ENCODE data around the gene RARG.

RARG gene

DNA sequence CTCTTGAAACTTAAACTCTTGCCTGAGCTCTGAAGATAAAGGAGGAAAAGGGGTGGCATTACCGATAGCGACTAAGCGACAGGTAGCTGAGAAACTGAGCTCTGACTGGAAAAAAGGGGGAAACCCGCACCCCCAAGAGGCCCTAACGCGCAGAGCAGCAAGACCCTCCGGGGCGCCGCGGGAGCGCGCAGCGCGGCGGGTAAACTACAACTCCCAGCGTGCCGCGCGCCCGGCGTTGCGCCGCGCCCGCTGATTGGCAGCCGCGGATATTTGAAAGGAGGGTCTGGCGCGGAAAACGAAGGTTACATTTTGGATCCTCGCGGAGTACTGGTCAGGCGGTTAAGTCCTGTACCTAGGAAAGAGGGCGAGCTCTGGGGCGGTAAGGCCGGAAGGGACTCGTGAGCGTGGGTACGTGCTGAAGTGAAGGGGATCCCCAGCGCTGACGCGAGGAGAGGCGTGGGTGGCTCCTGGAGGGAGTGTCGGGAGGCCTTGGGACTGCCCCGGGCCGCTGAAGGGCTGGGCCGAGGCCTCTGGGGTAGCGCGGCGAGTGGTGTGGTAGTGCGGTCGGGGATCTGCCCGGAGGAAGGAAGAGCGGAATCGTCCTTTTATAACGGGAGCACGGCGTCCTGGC lies 36.1 kb upstream of the RARG start, which contains the start of gene ESPL1 (continued):
- TF ChIP-seq ZNF510 (tag by site-specific recombination; IDR thresholded peaks at IDR 0.05; ENCODE audit: insufficient replicate concordance), result no peak
- TF ChIP-seq ZNF350 (tag by site-specific recombination; IDR thresholded peaks at IDR 0.05), result no peak
- TF ChIP-seq, protein P1, sequence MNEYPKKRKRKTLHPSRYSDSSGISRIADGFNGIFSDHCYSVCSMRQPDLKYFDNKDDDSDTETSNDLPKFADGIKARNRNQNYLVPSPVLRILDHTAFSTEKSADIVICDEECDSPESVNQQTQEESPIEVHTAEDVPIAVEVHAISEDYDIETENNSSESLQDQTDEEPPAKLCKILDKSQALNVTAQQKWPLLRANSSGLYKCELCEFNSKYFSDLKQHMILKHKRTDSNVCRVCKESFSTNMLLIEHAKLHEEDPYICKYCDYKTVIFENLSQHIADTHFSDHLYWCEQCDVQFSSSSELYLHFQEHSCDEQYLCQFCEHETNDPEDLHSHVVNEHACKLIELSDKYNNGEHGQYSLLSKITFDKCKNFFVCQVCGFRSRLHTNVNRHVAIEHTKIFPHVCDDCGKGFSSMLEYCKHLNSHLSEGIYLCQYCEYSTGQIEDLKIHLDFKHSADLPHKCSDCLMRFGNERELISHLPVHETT (tag by site-specific recombination; IDR thresholded peaks at IDR 0.05), result no peak
- TF ChIP-seq ZNF623 (tag by site-specific recombination; IDR thresholded peaks at IDR 0.05), result no peak
- peak; percentile 40 for TF ChIP-seq ZBTB8A (tag by site-specific recombination; IDR thresholded peaks at IDR 0.05)
- no peak for TF ChIP-seq ZNF292 (tag by site-specific recombination; IDR thresholded peaks at IDR 0.05; ENCODE audit: borderline replicate concordance, low read depth)
- TF ChIP-seq MEIS1 (CRISPR knock-in tag; IDR thresholded peaks at IDR 0.05; ENCODE audit: borderline replicate concordance), result no peak
- TF ChIP-seq ZNF175 (tag by site-specific recombination; IDR thresholded peaks at IDR 0.05), result no peak
- peak; percentile 80 for TF ChIP-seq SP7 (tag by site-specific recombination; IDR thresholded peaks at IDR 0.05)
- peak; percentile 74; the same call in 1 of the 2 replicates for TF ChIP-seq ZNF843 (tag by site-specific recombination; IDR thresholded peaks at IDR 0.05)
- TF ChIP-seq ZNF341 (tag by site-specific recombination; IDR thresholded peaks at IDR 0.05; ENCODE audit: low read depth), result peak; percentile 90
- TF ChIP-seq, protein P2, sequence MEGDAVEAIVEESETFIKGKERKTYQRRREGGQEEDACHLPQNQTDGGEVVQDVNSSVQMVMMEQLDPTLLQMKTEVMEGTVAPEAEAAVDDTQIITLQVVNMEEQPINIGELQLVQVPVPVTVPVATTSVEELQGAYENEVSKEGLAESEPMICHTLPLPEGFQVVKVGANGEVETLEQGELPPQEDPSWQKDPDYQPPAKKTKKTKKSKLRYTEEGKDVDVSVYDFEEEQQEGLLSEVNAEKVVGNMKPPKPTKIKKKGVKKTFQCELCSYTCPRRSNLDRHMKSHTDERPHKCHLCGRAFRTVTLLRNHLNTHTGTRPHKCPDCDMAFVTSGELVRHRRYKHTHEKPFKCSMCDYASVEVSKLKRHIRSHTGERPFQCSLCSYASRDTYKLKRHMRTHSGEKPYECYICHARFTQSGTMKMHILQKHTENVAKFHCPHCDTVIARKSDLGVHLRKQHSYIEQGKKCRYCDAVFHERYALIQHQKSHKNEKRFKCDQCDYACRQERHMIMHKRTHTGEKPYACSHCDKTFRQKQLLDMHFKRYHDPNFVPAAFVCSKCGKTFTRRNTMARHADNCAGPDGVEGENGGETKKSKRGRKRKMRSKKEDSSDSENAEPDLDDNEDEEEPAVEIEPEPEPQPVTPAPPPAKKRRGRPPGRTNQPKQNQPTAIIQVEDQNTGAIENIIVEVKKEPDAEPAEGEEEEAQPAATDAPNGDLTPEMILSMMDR (tag by site-specific recombination; IDR thresholded peaks at IDR 0.05), result peak; percentile 73
- TF ChIP-seq ZNF248 (tag by site-specific recombination; IDR thresholded peaks at IDR 0.05), result no peak
- TF ChIP-seq, protein P3, sequence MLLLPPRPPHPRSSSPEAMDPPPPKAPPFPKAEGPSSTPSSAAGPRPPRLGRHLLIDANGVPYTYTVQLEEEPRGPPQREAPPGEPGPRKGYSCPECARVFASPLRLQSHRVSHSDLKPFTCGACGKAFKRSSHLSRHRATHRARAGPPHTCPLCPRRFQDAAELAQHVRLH (tag by site-specific recombination; IDR thresholded peaks at IDR 0.05), result peak; percentile 52; the same call in 1 of the 2 replicates
- TF ChIP-seq ZBTB20 (tag by site-specific recombination; IDR thresholded peaks at IDR 0.05), result peak; percentile 82; the same call in 1 of the 2 replicates
- no peak for TF ChIP-seq ZNF560 (tag by site-specific recombination; IDR thresholded peaks at IDR 0.05; ENCODE audit: borderline replicate concordance)
- no peak for TF ChIP-seq MYNN (tag by site-specific recombination; IDR thresholded peaks at IDR 0.05; ENCODE audit: borderline replicate concordance)
- TF ChIP-seq, protein P4, sequence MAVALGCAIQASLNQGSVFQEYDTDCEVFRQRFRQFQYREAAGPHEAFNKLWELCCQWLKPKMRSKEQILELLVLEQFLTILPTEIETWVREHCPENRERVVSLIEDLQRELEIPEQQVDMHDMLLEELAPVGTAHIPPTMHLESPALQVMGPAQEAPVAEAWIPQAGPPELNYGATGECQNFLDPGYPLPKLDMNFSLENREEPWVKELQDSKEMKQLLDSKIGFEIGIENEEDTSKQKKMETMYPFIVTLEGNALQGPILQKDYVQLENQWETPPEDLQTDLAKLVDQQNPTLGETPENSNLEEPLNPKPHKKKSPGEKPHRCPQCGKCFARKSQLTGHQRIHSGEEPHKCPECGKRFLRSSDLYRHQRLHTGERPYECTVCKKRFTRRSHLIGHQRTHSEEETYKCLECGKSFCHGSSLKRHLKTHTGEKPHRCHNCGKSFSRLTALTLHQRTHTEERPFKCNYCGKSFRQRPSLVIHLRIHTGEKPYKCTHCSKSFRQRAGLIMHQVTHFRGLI (tag by site-specific recombination; IDR thresholded peaks at IDR 0.05), result no peak
- TF ChIP-seq, protein P5, sequence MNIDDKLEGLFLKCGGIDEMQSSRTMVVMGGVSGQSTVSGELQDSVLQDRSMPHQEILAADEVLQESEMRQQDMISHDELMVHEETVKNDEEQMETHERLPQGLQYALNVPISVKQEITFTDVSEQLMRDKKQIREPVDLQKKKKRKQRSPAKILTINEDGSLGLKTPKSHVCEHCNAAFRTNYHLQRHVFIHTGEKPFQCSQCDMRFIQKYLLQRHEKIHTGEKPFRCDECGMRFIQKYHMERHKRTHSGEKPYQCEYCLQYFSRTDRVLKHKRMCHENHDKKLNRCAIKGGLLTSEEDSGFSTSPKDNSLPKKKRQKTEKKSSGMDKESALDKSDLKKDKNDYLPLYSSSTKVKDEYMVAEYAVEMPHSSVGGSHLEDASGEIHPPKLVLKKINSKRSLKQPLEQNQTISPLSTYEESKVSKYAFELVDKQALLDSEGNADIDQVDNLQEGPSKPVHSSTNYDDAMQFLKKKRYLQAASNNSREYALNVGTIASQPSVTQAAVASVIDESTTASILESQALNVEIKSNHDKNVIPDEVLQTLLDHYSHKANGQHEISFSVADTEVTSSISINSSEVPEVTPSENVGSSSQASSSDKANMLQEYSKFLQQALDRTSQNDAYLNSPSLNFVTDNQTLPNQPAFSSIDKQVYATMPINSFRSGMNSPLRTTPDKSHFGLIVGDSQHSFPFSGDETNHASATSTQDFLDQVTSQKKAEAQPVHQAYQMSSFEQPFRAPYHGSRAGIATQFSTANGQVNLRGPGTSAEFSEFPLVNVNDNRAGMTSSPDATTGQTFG (tag by site-specific recombination; IDR thresholded peaks at IDR 0.05; ENCODE audit: borderline replicate concordance), result no peak
- no peak for TF ChIP-seq ZNF19 (tag by site-specific recombination; IDR thresholded peaks at IDR 0.05; ENCODE audit: low read depth)
- peak; percentile 90 for TF ChIP-seq ZNF2 (tag by site-specific recombination; IDR thresholded peaks at IDR 0.05)
- no peak for TF ChIP-seq ZNF416 (tag by site-specific recombination; IDR thresholded peaks at IDR 0.05)
- TF ChIP-seq ZNF664 (tag by site-specific recombination; IDR thresholded peaks at IDR 0.05), result no peak
- TF ChIP-seq ZNF654 (tag by site-specific recombination; IDR thresholded peaks at IDR 0.05; ENCODE audit: low read depth), result no peak
- TF ChIP-seq SCRT1 (tag by site-specific recombination; IDR thresholded peaks at IDR 0.05; ENCODE audit: borderline replicate concordance), result no peak
- TF ChIP-seq, protein P6, sequence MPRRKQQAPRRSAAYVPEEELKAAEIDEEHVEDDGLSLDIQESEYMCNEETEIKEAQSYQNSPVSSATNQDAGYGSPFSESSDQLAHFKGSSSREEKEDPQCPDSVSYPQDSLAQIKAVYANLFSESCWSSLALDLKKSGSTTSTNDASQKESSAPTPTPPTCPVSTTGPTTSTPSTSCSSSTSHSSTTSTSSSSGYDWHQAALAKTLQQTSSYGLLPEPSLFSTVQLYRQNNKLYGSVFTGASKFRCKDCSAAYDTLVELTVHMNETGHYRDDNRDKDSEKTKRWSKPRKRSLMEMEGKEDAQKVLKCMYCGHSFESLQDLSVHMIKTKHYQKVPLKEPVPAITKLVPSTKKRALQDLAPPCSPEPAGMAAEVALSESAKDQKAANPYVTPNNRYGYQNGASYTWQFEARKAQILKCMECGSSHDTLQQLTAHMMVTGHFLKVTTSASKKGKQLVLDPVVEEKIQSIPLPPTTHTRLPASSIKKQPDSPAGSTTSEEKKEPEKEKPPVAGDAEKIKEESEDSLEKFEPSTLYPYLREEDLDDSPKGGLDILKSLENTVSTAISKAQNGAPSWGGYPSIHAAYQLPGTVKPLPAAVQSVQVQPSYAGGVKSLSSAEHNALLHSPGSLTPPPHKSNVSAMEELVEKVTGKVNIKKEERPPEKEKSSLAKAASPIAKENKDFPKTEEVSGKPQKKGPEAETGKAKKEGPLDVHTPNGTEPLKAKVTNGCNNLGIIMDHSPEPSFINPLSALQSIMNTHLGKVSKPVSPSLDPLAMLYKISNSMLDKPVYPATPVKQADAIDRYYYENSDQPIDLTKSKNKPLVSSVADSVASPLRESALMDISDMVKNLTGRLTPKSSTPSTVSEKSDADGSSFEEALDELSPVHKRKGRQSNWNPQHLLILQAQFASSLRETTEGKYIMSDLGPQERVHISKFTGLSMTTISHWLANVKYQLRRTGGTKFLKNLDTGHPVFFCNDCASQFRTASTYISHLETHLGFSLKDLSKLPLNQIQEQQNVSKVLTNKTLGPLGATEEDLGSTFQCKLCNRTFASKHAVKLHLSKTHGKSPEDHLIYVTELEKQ (tag by site-specific recombination; IDR thresholded peaks at IDR 0.05; ENCODE audit: borderline replicate concordance), result no peak
- no peak for TF ChIP-seq MZF1 (tag by site-specific recombination; IDR thresholded peaks at IDR 0.05; ENCODE audit: borderline replicate concordance)
- TF ChIP-seq, protein P7, sequence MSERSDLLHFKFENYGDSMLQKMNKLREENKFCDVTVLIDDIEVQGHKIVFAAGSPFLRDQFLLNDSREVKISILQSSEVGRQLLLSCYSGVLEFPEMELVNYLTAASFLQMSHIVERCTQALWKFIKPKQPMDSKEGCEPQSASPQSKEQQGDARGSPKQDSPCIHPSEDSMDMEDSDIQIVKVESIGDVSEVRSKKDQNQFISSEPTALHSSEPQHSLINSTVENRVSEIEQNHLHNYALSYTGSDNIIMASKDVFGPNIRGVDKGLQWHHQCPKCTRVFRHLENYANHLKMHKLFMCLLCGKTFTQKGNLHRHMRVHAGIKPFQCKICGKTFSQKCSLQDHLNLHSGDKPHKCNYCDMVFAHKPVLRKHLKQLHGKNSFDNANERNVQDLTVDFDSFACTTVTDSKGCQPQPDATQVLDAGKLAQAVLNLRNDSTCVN (tag by site-specific recombination; optimal IDR thresholded peaks at IDR 0.05), result peak; percentile 98

Measured in HEK293 (cell line).